A549 (cell line): ENCODE data around the gene GMEB2.
"Not testable (repeated sequence)": the region's sequence is repeated elsewhere in the genome, so short reads cannot be mapped to it uniquely, and the experiment has no call there.

Source experiments
- EP300 ChIP-seq, 2 experiments: fragments of >200 bp; sonication (Bioruptor Twin); formaldehyde crosslinking; IDR thresholded peaks; 2 replicates in 1 of 2; 3 replicates in 1 of 2; pipeline ENCODE4 v1.6.1; 2016 to 2017
- MAFK ChIP-seq: fragments of 450-650 bp; IDR thresholded peaks from 2 replicates; pipeline ENCODE4 v1.6.1; 2014; ENCODE audit not compliant: partially characterized antibody
- POLR2A ChIP-seq: IDR thresholded peaks from 2 replicates; pipeline ENCODE4 v1.6.1; 2012; ENCODE audit warnings: mild to moderate bottlenecking, low read length
- RFX5 ChIP-seq: fragments of 450-650 bp; IDR thresholded peaks from 2 replicates; pipeline ENCODE4 v1.7.1; 2014; ENCODE audit warnings: antibody characterized with exemption, mild to moderate bottlenecking, moderate library complexity
- TF ChIP-seq, protein P1 (sequence below): fragments of >200 bp; sonication (Bioruptor Twin); formaldehyde crosslinking; IDR thresholded peaks from 3 replicates; pipeline ENCODE4 v1.5.1; 2016
- TF ChIP-seq, protein P2 (sequence below): fragments of 450-650 bp; IDR thresholded peaks from 2 replicates; pipeline ENCODE4 v1.6.1; 2014; ENCODE audit warnings: antibody characterized with exemption

DNA sequence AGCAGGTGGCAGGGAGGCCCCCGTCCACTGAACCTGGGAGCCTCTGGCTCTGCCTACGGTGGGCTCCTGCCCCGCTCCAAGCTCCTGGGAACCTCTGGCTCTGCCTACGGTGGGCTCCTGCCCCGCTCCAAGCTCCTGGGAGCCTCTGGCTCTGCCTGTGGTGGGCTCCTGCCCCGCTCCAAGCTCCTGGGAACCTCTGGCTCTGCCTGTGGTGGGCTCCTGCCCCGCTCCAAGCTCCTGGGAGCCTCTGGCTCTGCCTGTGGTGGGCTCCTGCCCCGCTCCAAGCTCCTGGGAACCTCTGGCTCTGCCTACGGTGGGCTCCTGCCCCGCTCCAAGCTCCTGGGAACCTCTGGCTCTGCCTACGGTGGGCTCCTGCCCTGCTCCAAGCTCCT is 55.8 kb downstream of the GMEB2 start:
- TF ChIP-seq, protein P1, sequence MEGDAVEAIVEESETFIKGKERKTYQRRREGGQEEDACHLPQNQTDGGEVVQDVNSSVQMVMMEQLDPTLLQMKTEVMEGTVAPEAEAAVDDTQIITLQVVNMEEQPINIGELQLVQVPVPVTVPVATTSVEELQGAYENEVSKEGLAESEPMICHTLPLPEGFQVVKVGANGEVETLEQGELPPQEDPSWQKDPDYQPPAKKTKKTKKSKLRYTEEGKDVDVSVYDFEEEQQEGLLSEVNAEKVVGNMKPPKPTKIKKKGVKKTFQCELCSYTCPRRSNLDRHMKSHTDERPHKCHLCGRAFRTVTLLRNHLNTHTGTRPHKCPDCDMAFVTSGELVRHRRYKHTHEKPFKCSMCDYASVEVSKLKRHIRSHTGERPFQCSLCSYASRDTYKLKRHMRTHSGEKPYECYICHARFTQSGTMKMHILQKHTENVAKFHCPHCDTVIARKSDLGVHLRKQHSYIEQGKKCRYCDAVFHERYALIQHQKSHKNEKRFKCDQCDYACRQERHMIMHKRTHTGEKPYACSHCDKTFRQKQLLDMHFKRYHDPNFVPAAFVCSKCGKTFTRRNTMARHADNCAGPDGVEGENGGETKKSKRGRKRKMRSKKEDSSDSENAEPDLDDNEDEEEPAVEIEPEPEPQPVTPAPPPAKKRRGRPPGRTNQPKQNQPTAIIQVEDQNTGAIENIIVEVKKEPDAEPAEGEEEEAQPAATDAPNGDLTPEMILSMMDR, result not testable (repeated sequence)
- TF ChIP-seq EP300 (IDR thresholded peaks at IDR 0.05); MAFK; POLR2A; RFX5: not testable (repeated sequence)
- TF ChIP-seq, protein P2, sequence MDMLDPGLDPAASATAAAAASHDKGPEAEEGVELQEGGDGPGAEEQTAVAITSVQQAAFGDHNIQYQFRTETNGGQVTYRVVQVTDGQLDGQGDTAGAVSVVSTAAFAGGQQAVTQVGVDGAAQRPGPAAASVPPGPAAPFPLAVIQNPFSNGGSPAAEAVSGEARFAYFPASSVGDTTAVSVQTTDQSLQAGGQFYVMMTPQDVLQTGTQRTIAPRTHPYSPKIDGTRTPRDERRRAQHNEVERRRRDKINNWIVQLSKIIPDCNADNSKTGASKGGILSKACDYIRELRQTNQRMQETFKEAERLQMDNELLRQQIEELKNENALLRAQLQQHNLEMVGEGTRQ, result not testable (repeated sequence)
